HG03558 (cell line): Measurements from ENCODE around the gene TMEM255A.

Source experiments
- ATAC-seq: cut with Tn5 transposase; IDR thresholded peaks from one replicate; pipeline ENCODE4 v1.9.1; 2021; ENCODE audit warnings: moderate number of reproducible peaks; ENCODE audit not compliant: unreplicated experiment; ENCODE audit errors: extremely low read depth

The TMEM255A gene

GRCh38 chrX:120308959-120309872 is 2.0 kb downstream of the TMEM255A start:
- ATAC-seq, result peak; percentile 72

GRCh38 chrX:120308558-120308957 is 2.7 kb downstream of the TMEM255A start:
- no peak for ATAC-seq

- ATAC-seq, result no peak
Measured at GRCh38 chrX:120306630-120307029, 4.6 kb downstream of the TMEM255A start.

- no peak for ATAC-seq
Measured at GRCh38 chrX:120305531-120306141, 5.6 kb downstream of the TMEM255A start.

GRCh38 chrX:120304256-120304655 is 7.0 kb downstream of the TMEM255A start:
- ATAC-seq, result no peak

GRCh38 chrX:120302434-120302833 is 8.8 kb downstream of the TMEM255A start:
- ATAC-seq, result peak; percentile 88

- ATAC-seq, result no peak
Measured at GRCh38 chrX:120301960-120302359, 9.3 kb downstream of the TMEM255A start.

- ATAC-seq, result no peak
Measured at GRCh38 chrX:120301497-120301896, 9.8 kb downstream of the TMEM255A start.

GRCh38 chrX:120299928-120300327 is 11.3 kb downstream of the TMEM255A start:
- no peak for ATAC-seq

- no peak for ATAC-seq
Measured at GRCh38 chrX:120297923-120298322, 13.3 kb downstream of the TMEM255A start.

- ATAC-seq, result no peak
Measured at GRCh38 chrX:120294651-120295050, 16.6 kb downstream of the TMEM255A start.

- no peak for ATAC-seq
Measured at GRCh38 chrX:120293015-120293414, 18.2 kb downstream of the TMEM255A start.

- ATAC-seq, result no peak
Measured at GRCh38 chrX:120291211-120291610, 20.1 kb downstream of the TMEM255A start.

- ATAC-seq, result no peak
Measured at GRCh38 chrX:120290107-120290506, 21.2 kb downstream of the TMEM255A start.

- no peak for ATAC-seq
Measured at GRCh38 chrX:120287513-120288112, 23.6 kb downstream of the TMEM255A start.

GRCh38 chrX:120286733-120287512 is 24.3 kb downstream of the TMEM255A start:
- no peak for ATAC-seq

- ATAC-seq, result no peak
Measured at GRCh38 chrX:120282697-120283096, 28.6 kb downstream of the TMEM255A start.

- ATAC-seq, result no peak
Measured at GRCh38 chrX:120281761-120282160, 29.5 kb downstream of the TMEM255A start.

- no peak for ATAC-seq
Measured at GRCh38 chrX:120281021-120281624, 30.1 kb downstream of the TMEM255A start.

- ATAC-seq, result no peak
Measured at GRCh38 chrX:120274958-120275357, 36.3 kb downstream of the TMEM255A start.
